Sigmoid colon (tissue), 4 donors: Measurements from ENCODE around the gene PCBP3.

Experiments used
- CTCF ChIP-seq, 4 experiments: fragments of 450-650 bp in 3 of 4; fragments of 200-600 bp in 1 of 4; IDR thresholded peaks; one replicate each; pipeline ENCODE4 v1.5.1; 2016 to 2019; ENCODE audit warnings: antibody characterized with exemption in 4 of 4, mild to moderate bottlenecking in 3 of 4, moderate library complexity in 2 of 4
- EP300 ChIP-seq, 4 donors: sonication (generic); formaldehyde crosslinking; IDR thresholded peaks; one replicate each; pipeline ENCODE4 v1.6.1; 2017; ENCODE audit warnings: antibody characterized with exemption in 4 of 4
- POLR2A ChIP-seq, 2 donors: fragments of 450-650 bp; IDR thresholded peaks; one replicate each; pipeline ENCODE4 v1.6.1; 2016; ENCODE audit warnings: antibody characterized with exemption in 2 of 2, mild to moderate bottlenecking in 2 of 2, moderate library complexity in 2 of 2
- POLR2AphosphoS5 ChIP-seq, 4 donors: sonication (generic); formaldehyde crosslinking; IDR thresholded peaks; one replicate each; pipeline ENCODE4 v1.6.1; 2017; ENCODE audit warnings: antibody characterized with exemption in 4 of 4

- TF ChIP-seq CTCF (IDR thresholded peaks at IDR 0.05) (no peak), EP300 (IDR thresholded peaks at IDR 0.05) (no peak), POLR2AphosphoS5 (IDR thresholded peaks at IDR 0.05) (no peak), POLR2A (IDR thresholded peaks at IDR 0.05) (no peak)
Observed at GRCh38 chr21:45800339-45801080, 157.0 kb downstream of the PCBP3 start.
